B cell (primary cell): ENCODE data around the gene RERE. TPM values are rescaled to one million over a fixed set of nuclear protein-coding genes. Genes with fewer than 3 reads are reported as not detected.

Experiments used
- ATAC-seq: fragments of 200-7000 bp; cut with Tn5 transposase; one replicate; pipeline ENCODE4 v1.10.0; 2021; ENCODE audit warnings: low read depth, mild to moderate bottlenecking, moderate number of reproducible peaks, moderate library complexity
- CTCF ChIA-PET: fragments of 350-600 bp; sonication (Branson Sonifier 250); formaldehyde crosslinking; loops from one replicate; lab custom pipeline; 2021; ENCODE audit warnings: antibody characterized with exemption, inconsistent platforms; lab: Charles Lee
- POLR2A ChIA-PET: fragments of 350-600 bp; sonication (Branson Sonifier 250); formaldehyde crosslinking; loops from one replicate; lab custom pipeline; 2021; ENCODE audit warnings: antibody characterized with exemption; lab: Charles Lee
- DNase-seq: peaks from one replicate; pipeline ENCODE4 v3.0.0; 2013
- H2AFZ ChIP-seq: 2 replicates; pipeline ENCODE4 v1.6.1; 2012; ENCODE audit warnings: mild to moderate bottlenecking, low read depth, low read length; ENCODE audit not compliant: insufficient read depth, poor library complexity, severe bottlenecking
- H3K27ac ChIP-seq, 2 donors: 1 replicate in 1 of 2; 2 replicates in 1 of 2; pipeline ENCODE4 v1.5.1; 2012 to 2013; ENCODE audit warnings: low read length in 2 of 2, mild to moderate bottlenecking in 2 of 2, moderate library complexity in 1 of 2
- H3K27me3 ChIP-seq, 4 experiments: fragments of 200-600 bp in 1 of 4; sonication (generic) in 1 of 4; replicated peaks in 1 of 4; 1 replicate in 2 of 4; 2 replicates in 2 of 4; pipeline versions ENCODE4 v1.6.1 to v1.7.0; 2013 to 2016; ENCODE audit warnings: low read length in 3 of 4, mild to moderate bottlenecking in 2 of 4, mixed read lengths in 1 of 4, moderate library complexity in 1 of 4; ENCODE audit not compliant: insufficient read depth in 4 of 4, control insufficient read depth in 3 of 4; ENCODE audit errors: control extremely low read depth in 1 of 4
- H3K36me3 ChIP-seq, 2 experiments: replicated peaks in 1 of 2; 1 replicate in 1 of 2; 2 replicates in 1 of 2; pipeline versions ENCODE4 v1.6.1 to v1.7.1; 2013; ENCODE audit warnings: low read length in 1 of 2; ENCODE audit not compliant: insufficient read depth in 2 of 2, control insufficient read depth in 1 of 2; ENCODE audit errors: control extremely low read depth in 1 of 2, extremely low read depth in 1 of 2
- H3K4me1 ChIP-seq, 2 donors: fragments of 200-600 bp in 1 of 2; sonication (generic) in 1 of 2; 1 replicate in 1 of 2; 2 replicates in 1 of 2; pipeline versions ENCODE4 v1.5.1 to v1.6.1; 2013 to 2017; ENCODE audit warnings: low read length in 2 of 2; ENCODE audit not compliant: control insufficient read depth in 2 of 2, insufficient read depth in 2 of 2
- H3K4me2 ChIP-seq: replicated peaks from 2 replicates; pipeline ENCODE3; 2012; ENCODE audit warnings: mild to moderate bottlenecking, low read depth, low read length; ENCODE audit not compliant: poor library complexity, severe bottlenecking
- H3K4me3 ChIP-seq, 5 experiments: fragments of 200-600 bp in 1 of 5; sonication (generic) in 1 of 5; 1 replicate in 3 of 5; 2 replicates in 2 of 5; pipeline versions ENCODE4 v1.5.1 to v1.7.0; 2011 to 2016; ENCODE audit warnings: low read length in 4 of 5, mild to moderate bottlenecking in 4 of 5, low read depth in 2 of 5, control low read depth in 1 of 5, moderate library complexity in 1 of 5; ENCODE audit not compliant: insufficient read depth in 1 of 5; ENCODE audit errors: control extremely low read depth in 1 of 5, extremely low read depth in 1 of 5
- H3K79me2 ChIP-seq: fragments of 200-600 bp; sonication (generic); one replicate; pipeline ENCODE4 v1.6.0; 2016; ENCODE audit warnings: low read length; ENCODE audit not compliant: control insufficient read depth, insufficient read depth
- H3K9ac ChIP-seq: fragments of 200-600 bp; sonication (generic); 2 replicates; pipeline ENCODE4 v1.6.1; 2017; ENCODE audit warnings: mild to moderate bottlenecking, low read length, moderate library complexity
- H3K9me3 ChIP-seq, 3 donors: one replicate each; pipeline versions ENCODE4 v1.6.1 to v1.7.1; 2013; ENCODE audit warnings: low read length in 2 of 3; ENCODE audit not compliant: control insufficient read depth in 2 of 3, insufficient read depth in 1 of 3; ENCODE audit errors: control extremely low read depth in 1 of 3
- H4K20me1 ChIP-seq: 2 replicates; pipeline ENCODE4 v1.6.0; 2012; ENCODE audit warnings: mild to moderate bottlenecking, low read length; ENCODE audit not compliant: insufficient read depth, control insufficient read depth, poor library complexity, severe bottlenecking
- H3K27ac Mint-ChIP-seq: one replicate; pipeline ENCODE4 v1.8.0; 2021; ENCODE audit warnings: mixed read lengths
- H3K27me3 Mint-ChIP-seq: one replicate; pipeline ENCODE4 v1.8.0; 2021; ENCODE audit warnings: mixed read lengths
- H3K4me1 Mint-ChIP-seq: one replicate; pipeline ENCODE4 v1.8.0; 2021; ENCODE audit warnings: mixed read lengths
- H3K4me3 Mint-ChIP-seq: one replicate; pipeline ENCODE4 v1.8.0; 2021; ENCODE audit warnings: mixed read lengths
- H3K9me3 Mint-ChIP-seq: one replicate; pipeline ENCODE4 v1.8.0; 2022; ENCODE audit warnings: mixed read lengths; ENCODE audit not compliant: insufficient read depth
- CTCF ChIP-seq: fragments of 200-600 bp; IDR thresholded peaks from one replicate; pipeline ENCODE4 v1.8.0; 2022; ENCODE audit warnings: antibody characterized with exemption, mild to moderate bottlenecking
- EZH2 ChIP-seq: IDR thresholded peaks from 2 replicates; pipeline ENCODE4 v1.6.1; 2012; ENCODE audit warnings: borderline replicate concordance, low read depth, mild to moderate bottlenecking, moderate library complexity, low read length; ENCODE audit not compliant: insufficient read depth, poor library complexity, severe bottlenecking
- WGBS: methylation state at CpG from one replicate; pipeline ENCODE4 v1.1.5; 2013; ENCODE audit warnings: missing lambda C conversion rate; ENCODE audit not compliant: insufficient coverage; 5-methylcytosine and 5-hydroxymethylcytosine counted together
- intact Hi-C: fragments of 100-400 bp; cut with micrococcal nuclease; formaldehyde crosslinking; loops from one replicate; pipeline ENCODE4 v1.10.0; 2022
- polyA plus RNA-seq: library from polyadenylated mRNA; depleted of rRNA; stranded (reverse); fragments of >200 nt; gene quantifications from 2 replicates; pipeline ENCODE4 v1.2.3, GENCODE V29; 2012
- total RNA-seq, 2 donors: library from RNA; stranded (reverse); fragments of 120-200 nt in 1 of 2; gene quantifications; 1 replicate in 1 of 2; 2 replicates in 1 of 2; pipeline versions ENCODE4 v1.2.3 to v1.2.4, GENCODE V29; 2013 to 2022

Gene RERE
- total and polyA plus RNA-seq, 2 donors (not counting 1 experiment from before 2014, with no cell fraction given): 27.3 to 132 TPM

- Mint-ChIP-seq H3K27me3 (peaks cover 5% of the 10 kb centered on the region), H3K4me3 (no peak overlapping the region), H3K4me1 (no peaks in the 10 kb centered on the region), H3K9me3 (no peaks in the 10 kb centered on the region), H3K27ac (no peak overlapping the region)
- ATAC-seq: no peak
- POLR2A ChIA-PET: no interaction called here
- Histone ChIP-seq H4K20me1 (no peaks in the 10 kb centered on the region), H3K4me1 (no peaks in the 10 kb centered on the region), H3K79me2 (no peaks in the 10 kb centered on the region), H3K4me3 (no peak overlapping the region), H3K4me2 (no peak overlapping the region), H3K27ac (no peak overlapping the region), H3K27me3 (no peaks in the 10 kb centered on the region), H2AFZ (no peak overlapping the region), H3K9me3 (peaks cover 0 to 11% (median 0%) of the 10 kb centered on the region in 3 donors), H3K36me3 (no peaks in the 10 kb centered on the region), H3K9ac (no peak overlapping the region)
- TF ChIP-seq EZH2: no peak
- TF ChIP-seq CTCF: no peak
- intact Hi-C loops: no loop called here
- 83% methylated on average over 7 of the region's 10 CpGs for WGBS
- CTCF ChIA-PET: no interaction called here
- DNase-seq: no peak
Observed at GRCh38 chr1:8342325-8342724, 475.1 kb downstream of the RERE start.

- CTCF ChIA-PET: no interaction called here
- WGBS: 89% methylated on average over 3 of the region's 6 CpGs
- H3K4me3 Mint-ChIP-seq: no peak overlapping the region
- DNase-seq (no peak), ATAC-seq (no peak)
- no peaks in the 10 kb centered on the region for H3K36me3 ChIP-seq
- H3K9ac ChIP-seq: no peak overlapping the region
- H4K20me1 ChIP-seq: no peaks in the 10 kb centered on the region
- TF ChIP-seq CTCF: no peak
- no peak for TF ChIP-seq EZH2
- H3K4me1 Mint-ChIP-seq: no peaks in the 10 kb centered on the region
- no peaks in the 10 kb centered on the region for H3K9me3 Mint-ChIP-seq
- H3K27me3 Mint-ChIP-seq: no peaks in the 10 kb centered on the region
- no peaks in the 10 kb centered on the region for H3K27me3 ChIP-seq
- H3K9me3 ChIP-seq: peaks cover 0 to 19% (median 0%) of the 10 kb centered on the region in 3 donors
- H3K27ac ChIP-seq: no peak overlapping the region
- intact Hi-C loops: no loop called here
- no peaks in the 10 kb centered on the region for H3K4me1 ChIP-seq
- no peak overlapping the region for H3K27ac Mint-ChIP-seq
- H3K4me2 ChIP-seq: no peak overlapping the region
- POLR2A ChIA-PET: no interaction called here
- no peaks in the 10 kb centered on the region for H3K79me2 ChIP-seq
- no peak overlapping the region for H3K4me3 ChIP-seq
- no peak overlapping the region for H2AFZ ChIP-seq
Observed at GRCh38 chr1:8340448-8340847, 477.0 kb downstream of the RERE start.
